Nephron progenitor cell (in vitro differentiated cells): ENCODE results near the gene UGT1A6.

ENCODE experiments used
- DNase-seq: peaks from one replicate; pipeline ENCODE4 v3.0.0; 2021
- H3K27ac Mint-ChIP-seq: 2 replicates; pipeline ENCODE4 v1.8.0; 2021; ENCODE audit warnings: mild to moderate bottlenecking, moderate library complexity, mixed read lengths
- H3K27me3 Mint-ChIP-seq: 2 replicates; pipeline ENCODE4 v1.8.0; 2021; ENCODE audit warnings: mild to moderate bottlenecking, low read depth, mixed read lengths; ENCODE audit not compliant: poor library complexity
- H3K36me3 Mint-ChIP-seq: 2 replicates; pipeline ENCODE4 v1.8.0; 2021; ENCODE audit warnings: low read depth, mixed read lengths
- H3K4me1 Mint-ChIP-seq: 2 replicates; pipeline ENCODE4 v1.8.0; 2021; ENCODE audit warnings: mixed read lengths
- H3K4me3 Mint-ChIP-seq: 2 replicates; pipeline ENCODE4 v1.8.0; 2021; ENCODE audit warnings: mild to moderate bottlenecking, moderate library complexity, mixed read lengths
- H3K9me3 Mint-ChIP-seq: 2 replicates; pipeline ENCODE4 v1.8.0; 2021; ENCODE audit warnings: mild to moderate bottlenecking, moderate library complexity, mixed read lengths
- TF ChIP-seq, protein P1 (sequence below): fragments of 200-600 bp; sonication (generic); IDR thresholded peaks from 2 replicates; pipeline ENCODE4 v1.5.0; 2021; ENCODE audit warnings: antibody characterized with exemption

The UGT1A6 gene

DNA sequence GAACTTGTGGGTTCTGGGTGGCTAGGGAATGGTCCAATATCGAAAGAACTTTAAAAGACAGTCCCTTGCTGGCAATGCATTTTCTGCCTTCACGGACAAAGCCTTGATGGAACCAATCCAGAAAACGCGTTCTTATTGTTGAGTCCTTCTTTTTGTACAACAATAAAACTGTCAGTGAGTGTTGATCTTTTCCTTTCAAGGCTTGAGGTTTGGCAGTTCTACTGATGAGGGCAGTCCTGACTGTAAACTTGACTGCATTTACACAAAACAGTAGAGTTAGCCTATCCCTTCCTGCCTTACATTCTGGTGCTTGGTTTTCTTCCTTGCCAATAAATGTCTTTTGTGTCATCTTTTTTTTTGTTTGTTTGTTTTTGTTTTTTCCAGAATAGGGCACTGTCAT lies 13.5 kb upstream of the UGT1A6 start:
- Mint-ChIP-seq H3K27me3 (peaks cover 9% of the 10 kb centered on the region), H3K27ac (no peak overlapping the region), H3K9me3 (no peaks in the 10 kb centered on the region), H3K36me3 (no peaks in the 10 kb centered on the region), H3K4me3 (no peak overlapping the region), H3K4me1 (peaks cover 9% of the 10 kb centered on the region)
- no peak for DNase-seq
- TF ChIP-seq, protein P1, sequence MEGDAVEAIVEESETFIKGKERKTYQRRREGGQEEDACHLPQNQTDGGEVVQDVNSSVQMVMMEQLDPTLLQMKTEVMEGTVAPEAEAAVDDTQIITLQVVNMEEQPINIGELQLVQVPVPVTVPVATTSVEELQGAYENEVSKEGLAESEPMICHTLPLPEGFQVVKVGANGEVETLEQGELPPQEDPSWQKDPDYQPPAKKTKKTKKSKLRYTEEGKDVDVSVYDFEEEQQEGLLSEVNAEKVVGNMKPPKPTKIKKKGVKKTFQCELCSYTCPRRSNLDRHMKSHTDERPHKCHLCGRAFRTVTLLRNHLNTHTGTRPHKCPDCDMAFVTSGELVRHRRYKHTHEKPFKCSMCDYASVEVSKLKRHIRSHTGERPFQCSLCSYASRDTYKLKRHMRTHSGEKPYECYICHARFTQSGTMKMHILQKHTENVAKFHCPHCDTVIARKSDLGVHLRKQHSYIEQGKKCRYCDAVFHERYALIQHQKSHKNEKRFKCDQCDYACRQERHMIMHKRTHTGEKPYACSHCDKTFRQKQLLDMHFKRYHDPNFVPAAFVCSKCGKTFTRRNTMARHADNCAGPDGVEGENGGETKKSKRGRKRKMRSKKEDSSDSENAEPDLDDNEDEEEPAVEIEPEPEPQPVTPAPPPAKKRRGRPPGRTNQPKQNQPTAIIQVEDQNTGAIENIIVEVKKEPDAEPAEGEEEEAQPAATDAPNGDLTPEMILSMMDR, result no peak

DNA sequence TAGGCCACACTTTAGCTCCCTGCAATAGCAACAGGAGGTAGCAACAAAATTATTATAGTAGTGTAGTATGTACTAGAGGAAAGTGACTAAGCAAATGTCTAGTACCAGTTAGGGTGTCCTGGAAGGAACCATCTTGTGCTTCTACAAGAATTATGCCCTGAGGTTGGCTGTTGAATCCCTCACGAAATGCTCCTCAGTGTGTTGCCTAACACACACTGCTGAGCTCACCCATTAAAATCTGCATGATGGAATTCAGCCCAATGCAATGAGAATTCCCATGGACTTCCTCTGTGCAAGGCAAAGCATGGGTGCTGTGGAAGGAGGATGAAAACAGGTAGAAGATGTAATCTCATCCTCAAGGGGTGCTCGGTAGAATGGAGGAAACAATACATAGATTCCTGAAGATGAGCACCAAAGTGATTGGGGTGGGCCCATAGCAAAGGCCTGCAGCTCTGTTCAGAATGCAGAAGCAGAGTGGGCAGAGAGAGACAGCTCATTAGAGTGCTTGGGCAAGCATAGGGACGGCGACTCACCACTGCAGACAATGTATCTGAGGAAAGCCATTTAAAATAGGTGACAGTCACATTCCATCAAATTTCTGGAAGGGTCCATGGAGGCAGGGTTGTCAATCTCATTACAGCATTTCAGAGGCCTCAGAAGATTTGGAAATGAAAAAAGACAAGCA lies 12.2 kb upstream of the UGT1A6 start:
- Mint-ChIP-seq H3K36me3 (no peaks in the 10 kb centered on the region), H3K4me3 (no peak overlapping the region), H3K27me3 (peaks cover 9% of the 10 kb centered on the region), H3K27ac (no peak overlapping the region), H3K9me3 (no peaks in the 10 kb centered on the region), H3K4me1 (no peaks in the 10 kb centered on the region)
- no peak for DNase-seq
- TF ChIP-seq, protein P1, result no peak

DNA sequence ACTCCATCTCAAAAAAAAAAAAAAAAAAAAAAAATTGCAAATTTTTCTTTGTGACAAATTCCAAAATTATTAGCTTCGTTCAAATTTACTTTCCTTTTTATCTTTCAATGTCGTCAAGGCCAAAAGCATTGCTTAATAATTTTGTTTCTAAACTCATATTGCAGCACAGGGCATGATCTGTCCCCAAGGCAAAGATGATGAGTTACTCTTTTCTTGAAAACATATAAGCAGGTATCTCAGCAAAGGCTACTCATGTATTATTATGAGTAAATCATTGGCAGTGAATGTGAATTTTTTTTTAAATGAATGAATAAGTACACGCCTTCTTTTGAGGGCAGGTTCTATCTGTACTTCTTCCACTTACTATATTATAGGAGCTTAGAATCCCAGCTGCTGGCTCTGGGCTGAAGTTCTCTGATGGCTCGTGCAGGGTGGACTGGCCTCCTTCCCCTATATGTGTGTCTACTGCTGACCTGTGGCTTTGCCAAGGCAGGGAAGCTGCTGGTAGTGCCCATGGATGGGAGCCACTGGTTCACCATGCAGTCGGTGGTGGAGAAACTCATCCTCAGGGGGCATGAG lies 11.1 kb upstream of the UGT1A6 start, which contains the start of gene UGT1A7:
TSS of gene UGT1A7 (plus strand) at position 381 of the 579 bp plus-strand sequence. CDS start at position 418, 37 bp downstream.
- H3K27ac Mint-ChIP-seq, result no peak within 1 kb of the TSS

GRCh38 chr2:233684640-233685039 lies 8.1 kb upstream of the UGT1A6 start:
- no peak for DNase-seq
- Mint-ChIP-seq H3K4me3 (no peak overlapping the region), H3K9me3 (no peaks in the 10 kb centered on the region), H3K36me3 (no peaks in the 10 kb centered on the region), H3K27me3 (peaks cover 9% of the 10 kb centered on the region), H3K27ac (no peak overlapping the region), H3K4me1 (no peaks in the 10 kb centered on the region)
- TF ChIP-seq, protein P1, result no peak

More for the DNA sequence above, 11.1 kb upstream of the UGT1A6 start, which contains the start of gene UGT1A7:
- no peak for DNase-seq
- TF ChIP-seq, protein P1, result no peak
- Mint-ChIP-seq H3K4me3 (no peak within 1 kb of the TSS), H3K9me3 (no peaks in the 10 kb centered on the region), H3K36me3 (no peaks in the 10 kb centered on the region), H3K4me1 (no peaks in the 10 kb centered on the region), H3K27me3 (peaks cover 12% of the 10 kb centered on the region)

- Mint-ChIP-seq H3K27ac (no peak overlapping the region), H3K4me1 (no peaks in the 10 kb centered on the region), H3K4me3 (no peak overlapping the region), H3K9me3 (no peaks in the 10 kb centered on the region), H3K36me3 (no peaks in the 10 kb centered on the region), H3K27me3 (peaks cover 2% of the 10 kb centered on the region)
- DNase-seq, result no peak
- TF ChIP-seq, protein P1, result no peak
These were observed 5.8 kb upstream of the UGT1A6 start for GRCh38 chr2:233686928-233687327.

DNA sequence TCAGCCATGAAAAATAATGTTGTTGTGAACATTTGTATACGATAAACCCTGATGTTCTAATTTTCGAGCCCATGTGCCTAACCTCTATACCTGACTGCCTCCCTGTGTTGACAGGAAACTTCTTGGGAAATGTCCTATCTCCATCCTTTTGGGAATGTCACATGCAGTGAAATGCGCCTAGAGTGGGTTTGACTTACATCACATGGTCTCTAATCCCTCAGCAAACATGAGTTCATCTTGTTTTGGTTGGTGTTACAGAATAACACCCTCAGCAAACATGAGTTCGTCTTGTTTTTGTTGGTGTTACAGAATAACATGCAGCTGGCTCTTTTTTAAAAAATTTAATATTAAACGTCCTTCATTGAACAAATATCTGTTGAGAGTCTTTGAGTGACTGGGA lies 4.3 kb upstream of the UGT1A6 start:
- no peaks in the 10 kb centered on the region for H3K4me1 Mint-ChIP-seq
- no peaks in the 10 kb centered on the region for H3K9me3 Mint-ChIP-seq
- H3K27me3 Mint-ChIP-seq, result peaks cover 5% of the 10 kb centered on the region
- no peaks in the 10 kb centered on the region for H3K36me3 Mint-ChIP-seq
- no peak for DNase-seq
- H3K27ac Mint-ChIP-seq, result no peak overlapping the region
- TF ChIP-seq, protein P1, result no peak
- H3K4me3 Mint-ChIP-seq, result no peak overlapping the region
